Stimulated activated CD4-positive, alpha-beta T cell treated with anti-CD3 and anti-CD28 coated beads, Interleukin-2, amount 100 ng/mL, for 24 hours (primary cell): ENCODE measurements around the gene ARHGAP42.
"Not testable (repeated sequence)": the region's sequence is repeated elsewhere in the genome, so short reads cannot be mapped to it uniquely, and the experiment has no call there.

Experiments used
- DNase-seq, 2 donors: peaks; one replicate each; pipeline ENCODE4 v3.0.0-alpha.2; 2020

ARHGAP42 gene

GRCh38 chr11:100876815-100877520 lies 189.9 kb downstream of the ARHGAP42 start:
- no peak for DNase-seq

- no peak for DNase-seq
Observed at GRCh38 chr11:100878474-100878873, 191.4 kb downstream of the ARHGAP42 start.

- DNase-seq: no peak
Observed at GRCh38 chr11:100882957-100883356, 195.9 kb downstream of the ARHGAP42 start.

- DNase-seq: no peak
Observed at GRCh38 chr11:100883830-100884229, 196.7 kb downstream of the ARHGAP42 start.

GRCh38 chr11:100887659-100888058 lies 200.6 kb downstream of the ARHGAP42 start:
- no peak for DNase-seq

- no peak for DNase-seq
Observed at GRCh38 chr11:100888836-100889235, 201.7 kb downstream of the ARHGAP42 start.

- no peak for DNase-seq
Observed at GRCh38 chr11:100889758-100890157, 202.7 kb downstream of the ARHGAP42 start.

- DNase-seq: no peak
Observed at GRCh38 chr11:100890789-100891188, 203.7 kb downstream of the ARHGAP42 start.

- DNase-seq: no peak
Observed at GRCh38 chr11:100892886-100893285, 205.8 kb downstream of the ARHGAP42 start.

GRCh38 chr11:100895449-100895848 lies 208.4 kb downstream of the ARHGAP42 start:
- DNase-seq: no peak

GRCh38 chr11:100895976-100896375 lies 208.9 kb downstream of the ARHGAP42 start:
- not testable (repeated sequence) for DNase-seq

GRCh38 chr11:100901471-100901870 lies 214.4 kb downstream of the ARHGAP42 start:
- DNase-seq: not testable (repeated sequence)

GRCh38 chr11:100902454-100903141 lies 215.5 kb downstream of the ARHGAP42 start:
- DNase-seq: no peak

- DNase-seq: no peak
Observed at GRCh38 chr11:100903284-100903683, 216.2 kb downstream of the ARHGAP42 start.

GRCh38 chr11:100905684-100906083 lies 218.6 kb downstream of the ARHGAP42 start:
- DNase-seq: no peak

GRCh38 chr11:100908746-100909145 lies 221.7 kb downstream of the ARHGAP42 start:
- no peak for DNase-seq

- DNase-seq: no peak
Observed at GRCh38 chr11:100910808-100911207, 223.7 kb downstream of the ARHGAP42 start.

- no peak for DNase-seq
Observed at GRCh38 chr11:100914415-100915110, 227.5 kb downstream of the ARHGAP42 start.

- DNase-seq: no peak
Observed at GRCh38 chr11:100918551-100919500, 231.7 kb downstream of the ARHGAP42 start.

- DNase-seq: no peak
Observed at GRCh38 chr11:100920593-100920992, 233.5 kb downstream of the ARHGAP42 start.

- no peak for DNase-seq
Observed at GRCh38 chr11:100922121-100922520, 235.0 kb downstream of the ARHGAP42 start.

GRCh38 chr11:100923555-100923954 lies 236.5 kb downstream of the ARHGAP42 start:
- DNase-seq: no peak

GRCh38 chr11:100925935-100926334 lies 238.8 kb downstream of the ARHGAP42 start:
- DNase-seq: no peak
